DND-41 (cell line): Measurements from ENCODE around the gene SAMD4B.

Experiments used
- CTCF ChIP-seq: IDR thresholded peaks from 2 replicates; pipeline ENCODE4 v1.5.1; 2012; ENCODE audit warnings: borderline replicate concordance, low read length, moderate library complexity, mild to moderate bottlenecking; ENCODE audit not compliant: poor library complexity, severe bottlenecking; ENCODE audit errors: extremely low read depth
- EZH2 ChIP-seq: IDR thresholded peaks from 3 replicates; pipeline ENCODE4 v1.6.1; 2012; ENCODE audit warnings: borderline replicate concordance, low read depth, mild to moderate bottlenecking, moderate library complexity, low read length, inconsistent platforms; ENCODE audit not compliant: severe bottlenecking

GRCh38 chr19:39324242-39324842 is 17.9 kb upstream of the SAMD4B start:
- TF ChIP-seq CTCF = no peak
- TF ChIP-seq EZH2 = no peak
